ENCODE data around the gene SLC2A11.

The SLC2A11 gene

DNA sequence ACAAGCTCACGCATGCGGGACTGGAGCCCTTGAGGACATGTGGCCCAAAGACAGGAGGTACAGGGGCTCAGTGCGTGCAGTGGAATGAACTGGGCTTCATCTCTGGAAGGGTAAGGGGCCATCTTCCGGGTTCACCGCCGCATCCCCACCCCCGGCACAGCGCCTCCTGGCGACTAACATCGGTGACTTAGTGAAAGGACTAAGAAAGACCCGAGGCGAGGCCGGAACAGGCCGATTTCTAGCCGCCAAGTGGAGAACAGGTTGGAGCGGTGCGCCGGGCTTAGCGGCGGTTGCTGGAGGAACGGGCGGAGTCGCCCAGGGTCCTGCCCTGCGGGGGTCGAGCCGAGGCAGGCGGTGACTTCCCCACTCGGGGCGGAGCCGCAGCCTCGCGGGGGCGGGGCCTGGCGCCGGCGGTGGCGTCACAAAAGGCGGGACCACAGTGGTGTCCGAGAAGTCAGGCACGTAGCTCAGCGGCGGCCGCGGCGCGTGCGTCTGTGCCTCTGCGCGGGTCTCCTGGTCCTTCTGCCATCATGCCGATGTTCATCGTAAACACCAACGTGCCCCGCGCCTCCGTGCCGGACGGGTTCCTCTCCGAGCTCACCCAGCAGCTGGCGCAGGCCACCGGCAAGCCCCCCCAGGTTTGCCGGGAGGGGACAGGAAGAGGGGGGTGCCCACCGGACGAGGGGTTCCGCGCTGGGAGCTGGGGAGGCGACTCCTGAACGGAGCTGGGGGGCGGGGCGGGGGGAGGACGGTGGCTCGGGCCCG lies 36.5 kb downstream of the SLC2A11 start, which contains the start of gene MIF:
TSS of gene MIF (plus strand) at position 439 of the 765 bp plus-strand sequence. CDS start at position 531, 92 bp downstream.
- peak within 1 kb of the TSS; percentile 84 for H3K4me3 ChIP-seq (ENCODE audit: low read depth, low read length)
- H3K18ac ChIP-seq (ENCODE audit: low read length): peak within 1 kb of the TSS; percentile 91
- no peaks in the 10 kb centered on the region for H3K27me3 ChIP-seq (ENCODE audit: insufficient read depth, low read length)
- peak within 1 kb of the TSS; percentile 72 for H2AFZ ChIP-seq (ENCODE audit: insufficient read depth, low read length, poor library complexity)
- peak within 1 kb of the TSS; percentile 74 for H2BK5ac ChIP-seq (ENCODE audit: low read depth, low read length, poor library complexity)
- peak within 1 kb of the TSS; percentile 76 for H3K4me2 ChIP-seq (ENCODE audit: low read length)
- peaks cover 9% of the 10 kb centered on the region for H3K79me2 ChIP-seq (ENCODE audit: control insufficient read depth, insufficient read depth, low read length, poor library complexity)
- H4K12ac ChIP-seq (ENCODE audit: low read depth, low read length): peak within 1 kb of the TSS; percentile 65
- peak within 1 kb of the TSS; percentile 79 for H3K9ac ChIP-seq (ENCODE audit: low read length)
- peak within 1 kb of the TSS; percentile 91 for H4K8ac ChIP-seq (ENCODE audit: low read depth, low read length)
- H2BK12ac ChIP-seq (ENCODE audit: low read length): no peak within 1 kb of the TSS
- no peak within 1 kb of the TSS for H3K23ac ChIP-seq (ENCODE audit: low read length)
- H2BK120ac ChIP-seq (ENCODE audit: insufficient read depth, low read length, poor library complexity): peak within 1 kb of the TSS; percentile 33
- peaks cover 13% of the 10 kb centered on the region for H3K79me1 ChIP-seq (ENCODE audit: low read length)
- H3K27ac ChIP-seq (ENCODE audit: low read depth, low read length): peak within 1 kb of the TSS; percentile 89
- peaks cover 6% of the 10 kb centered on the region for H3K9me3 ChIP-seq (ENCODE audit: insufficient read depth, low read depth, low read length)
- H3K4me1 ChIP-seq (ENCODE audit: control insufficient read depth in 1 of 2, insufficient read depth in 2 of 2, low read length in 2 of 2): peaks cover 9 to 13% of the 10 kb centered on the region in 2 experiments
- peak within 1 kb of the TSS; percentile 78 for H3K4ac ChIP-seq (ENCODE audit: low read depth, low read length)
- peak; percentile 99 for DNase-seq
- peak within 1 kb of the TSS; percentile 72 for H2AK5ac ChIP-seq (ENCODE audit: low read length)
- H3K36me3 ChIP-seq (ENCODE audit: control insufficient read depth in 1 of 2, insufficient read depth in 2 of 2, low read length in 2 of 2): peaks cover 19 to 21% of the 10 kb centered on the region in 2 experiments
- WGBS (ENCODE audit: extremely low coverage, insufficient coverage, insufficient read length): no CpG with 5 or more reads among the region's 72 CpGs
- H3K14ac ChIP-seq (ENCODE audit: low read length): peak within 1 kb of the TSS; percentile 83
- peak within 1 kb of the TSS; percentile 65 for H4K91ac ChIP-seq (ENCODE audit: low read depth, low read length)

DNA sequence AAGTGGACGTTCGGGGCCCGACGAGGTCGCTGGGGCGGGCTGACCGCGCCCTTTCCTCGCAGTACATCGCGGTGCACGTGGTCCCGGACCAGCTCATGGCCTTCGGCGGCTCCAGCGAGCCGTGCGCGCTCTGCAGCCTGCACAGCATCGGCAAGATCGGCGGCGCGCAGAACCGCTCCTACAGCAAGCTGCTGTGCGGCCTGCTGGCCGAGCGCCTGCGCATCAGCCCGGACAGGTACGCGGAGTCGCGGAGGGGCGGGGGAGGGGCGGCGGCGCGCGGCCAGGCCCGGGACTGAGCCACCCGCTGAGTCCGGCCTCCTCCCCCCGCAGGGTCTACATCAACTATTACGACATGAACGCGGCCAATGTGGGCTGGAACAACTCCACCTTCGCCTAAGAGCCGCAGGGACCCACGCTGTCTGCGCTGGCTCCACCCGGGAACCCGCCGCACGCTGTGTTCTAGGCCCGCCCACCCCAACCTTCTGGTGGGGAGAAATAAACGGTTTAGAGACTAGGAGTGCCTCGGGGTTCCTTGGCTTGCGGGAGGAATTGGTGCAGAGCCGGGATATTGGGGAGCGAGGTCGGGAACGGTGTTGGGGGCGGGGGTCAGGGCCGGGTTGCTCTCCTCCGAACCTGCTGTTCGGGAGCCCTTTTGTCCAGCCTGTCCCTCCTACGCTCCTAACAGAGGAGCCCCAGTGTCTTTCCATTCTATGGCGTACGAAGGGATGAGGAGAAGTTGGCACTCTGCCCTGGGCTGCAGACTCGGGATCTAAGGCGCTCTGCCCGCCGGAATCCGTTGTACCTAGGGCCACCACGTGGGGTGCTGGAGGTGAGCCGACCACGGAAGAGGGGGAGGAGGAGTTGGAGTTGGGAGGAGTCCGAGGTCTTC lies 37.3 kb downstream of the SLC2A11 start:
- Histone ChIP-seq H3K4me2 (ENCODE audit: low read length) (peak overlapping the region; percentile 76), H3K4ac (ENCODE audit: low read depth, low read length) (peak overlapping the region; percentile 78), H3K27me3 (ENCODE audit: insufficient read depth, low read length) (no peaks in the 10 kb centered on the region), H3K14ac (ENCODE audit: low read length) (peak overlapping the region; percentile 83), H2BK120ac (ENCODE audit: insufficient read depth, low read length, poor library complexity) (peak overlapping the region; percentile 33), H4K8ac (ENCODE audit: low read depth, low read length) (peak overlapping the region; percentile 84), H3K79me2 (ENCODE audit: control insufficient read depth, insufficient read depth, low read length, poor library complexity) (peaks cover 9% of the 10 kb centered on the region), H3K79me1 (ENCODE audit: low read length) (peaks cover 13% of the 10 kb centered on the region), H3K27ac (ENCODE audit: low read depth, low read length) (peak overlapping the region; percentile 89), H3K4me3 (ENCODE audit: low read depth, low read length) (peak overlapping the region; percentile 84), H3K9me3 (ENCODE audit: insufficient read depth, low read depth, low read length) (peaks cover 6% of the 10 kb centered on the region), H3K36me3 (ENCODE audit: control insufficient read depth in 1 of 2, insufficient read depth in 2 of 2, low read length in 2 of 2) (peaks cover 19 to 21% of the 10 kb centered on the region in 2 experiments), H2BK5ac (ENCODE audit: low read depth, low read length, poor library complexity) (peak overlapping the region; percentile 74), H4K12ac (ENCODE audit: low read depth, low read length) (peak overlapping the region; percentile 65), H2BK12ac (ENCODE audit: low read length) (no peak overlapping the region), H3K23ac (ENCODE audit: low read length) (no peak overlapping the region), H2AK5ac (ENCODE audit: low read length) (peak overlapping the region; percentile 72), H3K18ac (ENCODE audit: low read length) (peak overlapping the region; percentile 91), H4K91ac (ENCODE audit: low read depth, low read length) (peak overlapping the region; percentile 62), H2AFZ (ENCODE audit: insufficient read depth, low read length, poor library complexity) (peak overlapping the region; percentile 72), H3K4me1 (ENCODE audit: control insufficient read depth in 1 of 2, insufficient read depth in 2 of 2, low read length in 2 of 2) (peaks cover 9 to 13% of the 10 kb centered on the region in 2 experiments), H3K9ac (ENCODE audit: low read length) (peak overlapping the region; percentile 69)
- peak; percentile 81 to 83 for DNase-seq
- no CpG with 5 or more reads among the region's 79 CpGs for WGBS (ENCODE audit: extremely low coverage, insufficient coverage, insufficient read length)

DNA sequence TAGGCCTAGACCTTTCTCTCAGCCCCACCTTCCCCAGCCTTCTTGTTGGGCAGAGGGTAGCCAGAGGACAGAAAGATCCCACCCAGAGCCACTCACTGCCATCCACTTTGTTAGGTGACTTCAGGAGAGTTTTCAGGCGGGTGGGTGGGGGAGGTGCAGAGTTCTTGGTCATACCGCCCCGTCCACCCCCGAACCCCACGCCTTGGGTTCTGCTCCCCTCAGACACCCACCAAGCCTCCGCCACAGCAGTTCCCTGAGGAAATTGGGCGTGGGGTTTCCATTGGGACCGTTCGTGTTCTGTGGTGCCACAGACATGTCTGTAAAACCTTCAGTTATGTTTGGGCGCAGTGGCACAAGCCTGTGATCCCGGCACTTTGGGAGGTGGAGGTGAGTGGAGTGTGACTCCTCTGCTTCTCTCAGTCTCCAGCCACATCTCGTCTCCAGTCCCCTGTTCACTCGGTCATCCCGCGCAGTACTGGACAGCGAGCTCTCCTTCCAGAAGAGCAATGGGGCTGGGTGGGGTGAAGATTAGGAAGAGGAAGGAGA lies 38.0 kb downstream of the SLC2A11 start:
- H3K18ac ChIP-seq (ENCODE audit: low read length): peak overlapping the region; percentile 91
- no peak overlapping the region for H3K14ac ChIP-seq (ENCODE audit: low read length)
- peak overlapping the region; percentile 62 for H4K91ac ChIP-seq (ENCODE audit: low read depth, low read length)
- no peak overlapping the region for H2AFZ ChIP-seq (ENCODE audit: insufficient read depth, low read length, poor library complexity)
- WGBS (ENCODE audit: extremely low coverage, insufficient coverage, insufficient read length): no CpG with 5 or more reads among the region's 16 CpGs
- H3K4me3 ChIP-seq (ENCODE audit: low read depth, low read length): no peak overlapping the region
- H2AK5ac ChIP-seq (ENCODE audit: low read length): no peak overlapping the region
- H4K12ac ChIP-seq (ENCODE audit: low read depth, low read length): no peak overlapping the region
- H2BK5ac ChIP-seq (ENCODE audit: low read depth, low read length, poor library complexity): no peak overlapping the region
- no peaks in the 10 kb centered on the region for H3K27me3 ChIP-seq (ENCODE audit: insufficient read depth, low read length)
- H2BK12ac ChIP-seq (ENCODE audit: low read length): no peak overlapping the region
- H3K4me2 ChIP-seq (ENCODE audit: low read length): peak overlapping the region; percentile 76
- peaks cover 9 to 13% of the 10 kb centered on the region in 2 experiments for H3K4me1 ChIP-seq (ENCODE audit: control insufficient read depth in 1 of 2, insufficient read depth in 2 of 2, low read length in 2 of 2)
- H3K79me1 ChIP-seq (ENCODE audit: low read length): peaks cover 13% of the 10 kb centered on the region
- H3K23ac ChIP-seq (ENCODE audit: low read length): no peak overlapping the region
- DNase-seq: no peak
- peaks cover 9% of the 10 kb centered on the region for H3K79me2 ChIP-seq (ENCODE audit: control insufficient read depth, insufficient read depth, low read length, poor library complexity)
- H3K9ac ChIP-seq (ENCODE audit: low read length): no peak overlapping the region
- H3K36me3 ChIP-seq (ENCODE audit: control insufficient read depth in 1 of 2, insufficient read depth in 2 of 2, low read length in 2 of 2): peaks cover 19 to 21% of the 10 kb centered on the region in 2 experiments
- H3K9me3 ChIP-seq (ENCODE audit: insufficient read depth, low read depth, low read length): peaks cover 5% of the 10 kb centered on the region
- peak overlapping the region; percentile 78 for H3K4ac ChIP-seq (ENCODE audit: low read depth, low read length)
- peak overlapping the region; percentile 7 for H4K8ac ChIP-seq (ENCODE audit: low read depth, low read length)
- no peak overlapping the region for H2BK120ac ChIP-seq (ENCODE audit: insufficient read depth, low read length, poor library complexity)
- no peak overlapping the region for H3K27ac ChIP-seq (ENCODE audit: low read depth, low read length)

DNA sequence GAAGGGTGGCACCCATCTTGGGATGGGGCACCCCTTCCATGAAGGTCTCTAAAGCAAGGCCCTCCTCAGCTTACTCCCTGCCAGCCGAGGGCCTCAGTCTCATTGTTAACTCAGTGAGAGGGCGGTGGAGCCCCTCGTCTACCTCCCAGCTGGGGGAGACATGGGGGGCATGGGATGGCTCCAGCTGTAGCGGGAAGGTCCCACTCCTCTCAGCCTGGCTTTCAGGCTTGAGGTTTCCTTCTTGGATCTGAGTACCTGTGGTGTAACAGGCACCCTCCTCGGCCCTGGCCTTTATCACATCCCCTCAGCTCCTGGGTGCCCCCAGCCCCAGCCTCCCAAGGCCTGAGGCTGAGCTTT lies 38.5 kb downstream of the SLC2A11 start:
- Histone ChIP-seq H4K12ac (ENCODE audit: low read depth, low read length) (no peak overlapping the region), H2AK5ac (ENCODE audit: low read length) (no peak overlapping the region), H3K18ac (ENCODE audit: low read length) (no peak overlapping the region), H3K79me1 (ENCODE audit: low read length) (peaks cover 13% of the 10 kb centered on the region), H3K9ac (ENCODE audit: low read length) (no peak overlapping the region), H3K27me3 (ENCODE audit: insufficient read depth, low read length) (no peaks in the 10 kb centered on the region), H3K9me3 (ENCODE audit: insufficient read depth, low read depth, low read length) (peaks cover 5% of the 10 kb centered on the region), H2BK120ac (ENCODE audit: insufficient read depth, low read length, poor library complexity) (no peak overlapping the region), H3K27ac (ENCODE audit: low read depth, low read length) (no peak overlapping the region), H3K79me2 (ENCODE audit: control insufficient read depth, insufficient read depth, low read length, poor library complexity) (peaks cover 9% of the 10 kb centered on the region), H3K4me3 (ENCODE audit: low read depth, low read length) (no peak overlapping the region), H2BK12ac (ENCODE audit: low read length) (no peak overlapping the region), H3K4ac (ENCODE audit: low read depth, low read length) (no peak overlapping the region), H2AFZ (ENCODE audit: insufficient read depth, low read length, poor library complexity) (no peak overlapping the region), H2BK5ac (ENCODE audit: low read depth, low read length, poor library complexity) (no peak overlapping the region), H3K23ac (ENCODE audit: low read length) (no peak overlapping the region), H4K8ac (ENCODE audit: low read depth, low read length) (no peak overlapping the region), H3K4me2 (ENCODE audit: low read length) (no peak overlapping the region), H3K36me3 (ENCODE audit: control insufficient read depth in 1 of 2, insufficient read depth in 2 of 2, low read length in 2 of 2) (peaks cover 19 to 21% of the 10 kb centered on the region in 2 experiments), H3K4me1 (ENCODE audit: control insufficient read depth in 1 of 2, insufficient read depth in 2 of 2, low read length in 2 of 2) (peaks cover 9 to 13% of the 10 kb centered on the region in 2 experiments), H3K14ac (ENCODE audit: low read length) (no peak overlapping the region), H4K91ac (ENCODE audit: low read depth, low read length) (no peak overlapping the region)
- no CpG with 5 or more reads among the region's 5 CpGs for WGBS (ENCODE audit: extremely low coverage, insufficient coverage, insufficient read length)
- no peak for DNase-seq
